Stimulated activated CD4-positive, alpha-beta T cell treated with anti-CD3 and anti-CD28 coated beads, Interleukin-1b, Interleukin-23, amount 100 ng/mL, for 4 hours (primary cell): Measurements from ENCODE around the gene PNLIPRP3.
"Not testable (repeated sequence)": the region's sequence is repeated elsewhere in the genome, so short reads cannot be mapped to it uniquely, and the experiment has no call there.

Experiments
- DNase-seq, 2 donors: peaks; one replicate each; pipeline ENCODE4 v3.0.0-alpha.2; 2020; ENCODE audit warnings: low read depth in 2 of 2

The PNLIPRP3 gene

GRCh38 chr10:116427671-116428070, at the start of gene PNLIPRP3:
Gene PNLIPRP3 (plus strand): TSS chr10:116427847. CDS start chr10:116428013, 166 bp downstream.
- DNase-seq: no peak

DNA sequence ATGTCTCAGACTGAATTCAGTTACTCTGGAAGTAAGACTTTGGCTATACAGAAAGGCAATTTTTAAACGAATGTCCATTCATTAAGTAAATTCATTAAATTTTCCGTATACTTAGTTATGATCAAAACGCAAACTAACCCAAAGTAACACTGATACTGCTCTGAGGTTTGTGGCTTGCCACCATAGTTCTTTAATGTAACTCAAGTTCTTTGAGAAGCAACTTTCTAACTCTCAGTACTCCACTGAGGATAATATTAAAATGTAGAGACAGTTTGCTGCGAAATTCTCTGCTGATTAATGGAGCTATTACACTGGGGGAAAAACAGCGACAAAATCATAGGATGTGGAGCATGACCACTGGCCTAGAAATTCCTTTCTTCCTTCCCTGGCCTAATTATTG, 45.4 kb upstream of the PNLIPRP3 start:
- no peak for DNase-seq

GRCh38 chr10:116385311-116385710, 42.3 kb upstream of the PNLIPRP3 start:
- DNase-seq: no peak

- DNase-seq: no peak
Observed at GRCh38 chr10:116385994-116386809, 41.4 kb upstream of the PNLIPRP3 start.

GRCh38 chr10:116393246-116393831, 34.3 kb upstream of the PNLIPRP3 start:
- DNase-seq: not testable (repeated sequence)

GRCh38 chr10:116395223-116395985, 32.2 kb upstream of the PNLIPRP3 start:
- DNase-seq: no peak

DNA sequence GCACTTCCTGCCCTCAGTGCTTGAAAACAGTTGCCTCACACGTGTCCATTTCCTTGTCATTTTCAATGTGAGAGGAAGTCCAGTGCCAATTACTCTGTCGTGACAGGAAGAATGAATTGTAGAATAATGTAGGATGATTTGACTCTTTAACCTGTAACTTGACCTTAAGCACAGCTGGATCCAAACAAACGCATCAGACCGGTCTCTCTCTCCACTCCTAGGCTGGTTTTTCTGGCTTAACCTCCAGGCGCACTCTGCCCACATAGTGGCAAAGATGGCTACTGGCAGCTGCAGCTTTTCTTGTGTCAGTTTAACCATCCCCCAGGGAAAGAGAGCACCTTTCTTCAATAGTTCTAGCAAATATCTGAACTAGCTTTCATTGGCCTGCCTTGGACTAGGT, 29.4 kb upstream of the PNLIPRP3 start:
- no peak for DNase-seq

DNA sequence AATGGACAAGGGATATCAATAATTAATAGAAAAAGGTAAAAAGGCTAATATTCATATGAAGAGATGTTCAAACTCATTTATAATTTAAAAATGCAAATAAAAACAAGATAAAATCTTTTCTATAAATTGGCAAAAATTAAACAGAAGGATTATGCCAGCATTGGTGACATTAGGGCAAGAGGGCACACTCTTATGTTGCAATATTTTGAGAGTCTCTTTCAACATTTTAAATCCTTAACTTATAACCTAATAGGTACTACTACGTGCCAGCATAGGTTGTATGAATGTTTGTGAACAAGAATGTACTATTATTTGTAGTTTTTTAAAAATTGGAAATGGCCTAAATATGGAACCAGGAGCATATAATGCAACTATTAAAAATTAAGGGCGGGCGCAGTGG, 24.8 kb upstream of the PNLIPRP3 start:
- DNase-seq: no peak

GRCh38 chr10:116403740-116404250, 23.9 kb upstream of the PNLIPRP3 start:
- DNase-seq: no peak

- DNase-seq: no peak
Observed at GRCh38 chr10:116408719-116409118, 18.9 kb upstream of the PNLIPRP3 start.

- DNase-seq: no peak
Observed at GRCh38 chr10:116410351-116410750, 17.3 kb upstream of the PNLIPRP3 start.

DNA sequence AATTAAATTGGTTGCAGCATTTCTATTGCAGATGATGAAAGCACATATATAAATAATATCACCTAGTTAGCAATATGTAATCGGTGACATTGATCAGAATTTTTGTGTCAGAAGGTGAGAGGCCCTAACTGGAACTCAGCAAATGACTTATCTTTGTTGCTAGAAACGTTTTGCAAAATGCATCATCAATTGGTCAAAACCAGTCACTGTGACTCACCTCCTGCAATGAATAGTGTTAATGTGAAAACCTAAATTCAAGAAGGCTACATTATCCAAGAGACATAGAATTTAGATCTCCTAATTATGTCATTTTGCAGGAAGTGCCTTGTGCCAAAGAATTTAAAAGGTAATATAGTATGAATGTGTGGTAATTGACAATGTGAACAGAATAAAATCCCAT, 9.8 kb upstream of the PNLIPRP3 start:
- DNase-seq: no peak

GRCh38 chr10:116418389-116418788, 9.3 kb upstream of the PNLIPRP3 start:
- DNase-seq: no peak

GRCh38 chr10:116421815-116422214, 5.8 kb upstream of the PNLIPRP3 start:
- DNase-seq: no peak

- no peak for DNase-seq
Observed at GRCh38 chr10:116429288-116429977, 1.8 kb downstream of the PNLIPRP3 start.

GRCh38 chr10:116430288-116430687, 2.6 kb downstream of the PNLIPRP3 start:
- DNase-seq: no peak

GRCh38 chr10:116431598-116431997, 4.0 kb downstream of the PNLIPRP3 start:
- no peak for DNase-seq

- DNase-seq: no peak
Observed at GRCh38 chr10:116437076-116437692, 9.5 kb downstream of the PNLIPRP3 start.

- DNase-seq: no peak
Observed at GRCh38 chr10:116440330-116441030, 12.8 kb downstream of the PNLIPRP3 start.

DNA sequence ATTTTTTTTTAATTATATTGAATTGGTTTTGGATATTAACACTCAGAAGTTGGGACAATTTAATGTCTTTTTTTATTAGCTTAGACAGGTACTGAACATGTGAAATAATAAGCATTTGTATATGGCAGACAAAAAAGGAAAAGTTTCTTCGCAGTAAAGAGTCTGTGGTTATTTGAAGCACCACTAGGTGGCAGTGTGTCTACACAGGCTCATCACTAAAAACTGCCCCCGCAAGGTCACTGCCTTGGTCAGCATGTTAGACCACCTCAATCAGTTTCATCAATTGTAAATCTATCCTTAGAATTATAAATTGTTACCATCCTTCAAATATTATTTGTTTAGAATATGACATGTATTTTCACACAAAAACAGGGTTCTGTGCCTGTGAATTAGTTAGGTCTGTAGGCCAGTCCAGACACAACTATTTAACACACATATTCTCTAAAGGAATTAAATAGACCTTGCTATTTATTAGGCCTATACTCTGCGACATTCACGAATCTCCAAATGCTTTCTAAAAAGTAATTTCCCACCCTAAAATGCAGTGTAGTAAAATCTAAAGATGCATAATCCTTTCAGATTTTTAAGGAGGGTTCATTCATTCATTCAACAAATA, 17.0 kb downstream of the PNLIPRP3 start:
- DNase-seq: no peak
